Vagina (tissue), 2 donors: ENCODE data around the gene ANKRD11.

Experiments used
- CTCF ChIP-seq, 3 experiments: fragments of 450-650 bp in 2 of 3; fragments of 200-600 bp in 1 of 3; sonication (generic) in 1 of 3; IDR thresholded peaks; one replicate each; pipeline ENCODE4 v1.5.1; 2017 to 2019; ENCODE audit warnings: antibody characterized with exemption in 3 of 3, mild to moderate bottlenecking in 2 of 3, moderate library complexity in 2 of 3
- POLR2AphosphoS5 ChIP-seq, 2 donors: sonication (generic); formaldehyde crosslinking; IDR thresholded peaks; one replicate each; pipeline ENCODE4 v1.9.0; 2017; ENCODE audit warnings: antibody characterized with exemption in 2 of 2, mild to moderate bottlenecking in 2 of 2, low read depth in 1 of 2; ENCODE audit not compliant: insufficient read depth in 1 of 2

GRCh38 chr16:89291776-89292175 is 198.6 kb downstream of the ANKRD11 start:
- TF ChIP-seq CTCF (IDR thresholded peaks at IDR 0.05), result no peak
- TF ChIP-seq POLR2AphosphoS5 (IDR thresholded peaks at IDR 0.05; ENCODE audit: insufficient read depth in 1 of 2, low read depth in 1 of 2), result no peak
